ENCODE measurements around the gene MAP2.

Gene MAP2

DNA sequence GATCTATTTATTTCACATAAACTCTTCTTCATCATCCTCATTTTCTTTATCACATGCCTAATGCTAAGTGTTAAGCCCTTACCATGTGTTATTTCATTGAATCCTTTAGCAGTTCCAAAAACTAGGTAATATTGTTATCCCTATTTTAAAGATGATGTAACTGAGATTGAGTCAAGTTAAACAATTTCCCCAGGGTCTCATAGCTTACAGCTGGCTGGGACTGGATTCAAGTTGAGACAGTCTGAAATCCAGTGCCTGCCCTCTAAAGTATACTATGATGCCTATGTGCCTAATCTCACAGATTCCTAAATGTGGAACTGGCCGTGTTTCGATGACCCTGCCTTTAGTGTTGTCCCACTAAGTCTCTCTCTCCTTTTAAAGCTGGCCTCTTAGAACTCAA, 108.5 kb downstream of the MAP2 start:
- no peak for DNase-seq (ENCODE audit: low read depth, low spot score)

DNA sequence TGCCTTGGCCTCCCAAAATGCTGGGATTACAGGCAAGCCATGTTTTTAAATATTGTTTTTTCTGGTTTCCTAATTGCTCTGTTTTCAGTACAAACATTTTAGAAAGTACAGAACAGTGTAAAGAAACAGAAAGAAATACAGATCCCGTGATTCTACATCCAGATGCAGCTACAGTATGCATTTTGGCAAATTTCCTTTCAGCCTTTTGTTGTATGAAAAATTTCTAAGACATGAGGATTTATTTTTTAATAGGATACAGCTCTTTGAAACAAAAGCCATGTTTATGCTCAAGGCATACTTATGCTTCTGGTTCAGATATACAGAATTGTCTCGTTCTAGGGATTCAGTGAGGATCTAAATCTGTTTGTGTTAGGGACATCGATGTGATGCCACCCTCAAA, 109.5 kb downstream of the MAP2 start:
- DNase-seq (ENCODE audit: low read depth, low spot score) = no peak

GRCh38 chr2:209534228-209534627, 110.4 kb downstream of the MAP2 start:
- DNase-seq (ENCODE audit: low read depth, low spot score) = no peak

DNA sequence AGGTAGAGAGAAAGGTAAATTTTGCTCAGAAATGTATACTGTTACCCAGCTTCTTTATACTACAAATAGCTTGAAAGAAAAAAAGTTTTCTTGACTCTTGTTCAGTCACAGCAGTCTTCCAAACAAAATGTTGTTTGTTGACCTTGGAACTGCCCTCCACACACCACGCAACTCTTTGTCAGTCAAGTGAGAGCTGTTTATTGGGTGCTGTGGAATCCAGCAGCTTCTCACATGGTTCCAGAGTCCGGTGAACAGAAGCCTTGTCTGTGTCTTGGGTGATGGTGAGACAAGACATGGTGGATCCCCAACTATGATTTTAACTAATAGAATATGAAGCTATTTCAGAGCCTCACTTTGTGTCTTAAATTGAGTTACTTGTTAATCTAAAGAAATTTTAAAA, 112.5 kb downstream of the MAP2 start:
- DNase-seq (ENCODE audit: low read depth, low spot score) = no peak

DNA sequence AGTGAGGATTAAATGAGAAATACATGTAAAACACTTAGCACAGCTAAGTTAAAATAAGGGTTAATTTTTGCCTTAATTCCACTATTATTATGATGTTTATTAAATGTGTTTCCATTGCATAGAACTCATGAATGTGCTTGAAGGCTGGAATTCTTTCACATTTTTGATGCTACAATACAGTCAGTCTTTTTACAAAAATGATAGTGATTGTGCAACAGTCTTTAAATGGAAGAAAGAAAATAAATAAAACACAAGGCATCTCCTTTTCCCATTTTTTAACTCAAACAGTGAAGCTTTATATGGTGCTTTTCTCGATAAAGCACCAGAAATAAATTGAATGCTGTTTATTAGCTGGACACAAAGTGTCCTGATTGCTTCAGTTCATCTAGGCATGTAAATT, 123.9 kb downstream of the MAP2 start:
- DNase-seq (ENCODE audit: low read depth, low spot score) = no peak

- no peak for DNase-seq (ENCODE audit: low read depth, low spot score)
Measured at GRCh38 chr2:209549589-209549988, 125.7 kb downstream of the MAP2 start.

GRCh38 chr2:209553913-209554312, 130.1 kb downstream of the MAP2 start:
- no peak for DNase-seq (ENCODE audit: low read depth, low spot score)

DNA sequence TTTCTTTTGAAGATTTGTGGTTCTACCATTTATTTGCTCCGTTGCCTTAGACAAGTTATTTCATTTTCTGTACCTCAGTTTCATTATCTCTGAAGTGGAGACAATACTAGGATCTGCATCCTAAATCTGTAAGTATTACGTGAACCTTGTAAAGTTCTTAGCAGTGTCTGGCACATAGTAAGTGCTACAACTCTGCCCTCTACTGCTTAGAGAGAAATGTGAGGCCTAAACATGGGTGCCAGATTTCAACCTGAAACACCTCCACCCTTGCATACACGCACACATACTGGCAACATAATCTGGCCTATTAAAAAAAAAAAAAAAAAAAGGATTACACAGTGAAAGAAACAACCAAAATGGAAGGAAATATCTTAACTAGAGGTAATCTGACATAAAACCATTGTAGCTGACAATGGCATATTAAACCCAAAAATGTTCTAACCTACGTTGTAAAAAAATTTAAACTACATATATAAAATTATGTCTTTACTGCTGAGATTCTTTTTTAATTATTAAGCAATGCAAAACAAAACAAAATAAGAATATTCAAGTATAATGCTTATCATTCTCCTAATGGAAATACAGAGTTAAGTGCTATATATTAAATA, 132.6 kb downstream of the MAP2 start:
- DNase-seq (ENCODE audit: low read depth, low spot score) = no peak

DNA sequence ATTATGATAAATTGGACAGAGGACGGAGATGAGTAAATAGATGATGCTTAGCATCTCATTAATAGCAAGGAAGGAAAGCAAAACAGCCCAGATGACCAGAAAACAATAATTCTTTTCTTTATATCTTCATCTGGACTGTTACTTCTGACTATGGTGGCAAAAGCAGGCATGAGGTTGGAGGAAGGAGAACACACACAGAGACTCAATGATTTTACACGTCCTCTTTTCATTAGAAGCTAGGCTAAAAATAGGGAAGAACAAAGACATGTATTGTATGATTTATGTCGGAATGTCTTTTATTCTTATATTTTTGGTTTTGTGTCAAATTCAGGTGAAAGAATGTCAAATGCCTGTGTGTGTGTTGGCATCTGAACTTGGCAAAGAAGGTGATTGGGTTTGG, 137.1 kb downstream of the MAP2 start:
- no peak for DNase-seq (ENCODE audit: low read depth, low spot score)

- no peak for DNase-seq (ENCODE audit: low read depth, low spot score)
Measured at GRCh38 chr2:209563453-209563852, 139.6 kb downstream of the MAP2 start.

DNA sequence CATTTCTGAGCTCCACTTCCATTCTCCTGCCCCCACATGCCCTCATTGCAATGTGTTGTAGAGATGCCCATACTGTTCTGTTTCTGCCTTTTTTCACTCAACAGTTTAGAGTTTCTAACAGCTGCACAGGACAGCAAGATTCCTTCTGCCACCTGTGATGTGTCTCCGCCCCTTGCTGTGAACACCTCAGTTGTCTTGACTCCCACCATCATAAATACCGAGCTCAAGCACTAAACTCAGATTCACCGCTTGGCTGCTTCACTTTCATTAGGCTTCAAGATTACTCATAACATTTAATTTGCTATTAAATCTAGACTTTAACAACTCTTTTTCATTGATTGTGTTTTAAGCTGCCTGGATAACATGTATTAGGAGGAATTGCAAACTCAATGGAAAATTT, 141.0 kb downstream of the MAP2 start:
- no peak for DNase-seq (ENCODE audit: low read depth, low spot score)

DNA sequence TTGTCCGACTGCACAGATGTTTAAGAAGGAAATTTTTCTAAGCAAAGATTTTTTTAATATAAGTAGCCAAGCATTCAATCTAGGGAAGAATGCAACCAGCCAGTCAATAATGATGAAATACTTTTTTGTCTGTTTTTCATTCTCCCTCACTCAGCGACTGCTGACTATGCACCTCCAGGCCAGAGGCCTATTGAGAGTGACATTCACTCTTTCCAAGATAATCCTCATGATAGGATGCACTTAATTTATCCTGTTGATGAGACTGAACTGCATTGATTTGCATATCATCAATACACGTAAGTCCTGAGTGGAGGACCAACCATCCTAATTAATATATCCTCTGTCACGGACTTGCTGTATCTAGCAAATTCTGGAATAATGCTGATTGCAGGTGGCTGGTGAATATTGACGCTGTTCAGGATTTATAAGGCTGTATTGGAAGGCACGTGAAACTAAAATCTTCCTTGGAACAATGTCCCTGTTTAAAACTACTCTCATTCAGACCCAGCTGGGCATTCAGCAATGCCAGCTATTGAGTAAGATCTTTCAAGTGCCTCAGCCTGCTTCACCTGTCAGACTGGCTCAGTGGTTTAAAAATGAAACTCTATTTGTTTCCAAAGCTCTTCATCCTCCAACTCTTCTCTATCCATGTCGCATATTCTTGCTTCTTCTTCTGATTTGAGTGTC, 142.2 kb downstream of the MAP2 start:
- no peak for DNase-seq (ENCODE audit: low read depth, low spot score)

GRCh38 chr2:209570194-209570593, 146.3 kb downstream of the MAP2 start:
- no peak for DNase-seq (ENCODE audit: low read depth, low spot score)

DNA sequence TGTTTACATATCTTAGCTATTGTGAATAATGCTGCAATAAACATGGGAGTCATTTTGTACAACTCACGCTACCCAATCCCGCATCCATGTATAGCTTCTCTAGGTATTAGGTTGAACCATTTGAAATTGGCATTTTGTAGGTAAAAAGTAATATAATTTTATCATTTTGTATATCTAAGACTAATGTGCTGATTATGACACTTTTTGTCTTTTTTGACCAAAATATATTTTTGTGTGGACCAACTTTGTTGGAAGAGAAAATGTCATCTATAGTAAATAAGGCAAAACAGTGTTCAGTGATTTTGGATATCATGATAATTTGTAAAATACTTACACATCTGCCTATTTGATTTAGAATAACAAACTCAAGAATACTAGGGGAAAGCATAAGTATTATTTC, 150.7 kb downstream of the MAP2 start:
- no peak for DNase-seq (ENCODE audit: low read depth, low spot score)

DNA sequence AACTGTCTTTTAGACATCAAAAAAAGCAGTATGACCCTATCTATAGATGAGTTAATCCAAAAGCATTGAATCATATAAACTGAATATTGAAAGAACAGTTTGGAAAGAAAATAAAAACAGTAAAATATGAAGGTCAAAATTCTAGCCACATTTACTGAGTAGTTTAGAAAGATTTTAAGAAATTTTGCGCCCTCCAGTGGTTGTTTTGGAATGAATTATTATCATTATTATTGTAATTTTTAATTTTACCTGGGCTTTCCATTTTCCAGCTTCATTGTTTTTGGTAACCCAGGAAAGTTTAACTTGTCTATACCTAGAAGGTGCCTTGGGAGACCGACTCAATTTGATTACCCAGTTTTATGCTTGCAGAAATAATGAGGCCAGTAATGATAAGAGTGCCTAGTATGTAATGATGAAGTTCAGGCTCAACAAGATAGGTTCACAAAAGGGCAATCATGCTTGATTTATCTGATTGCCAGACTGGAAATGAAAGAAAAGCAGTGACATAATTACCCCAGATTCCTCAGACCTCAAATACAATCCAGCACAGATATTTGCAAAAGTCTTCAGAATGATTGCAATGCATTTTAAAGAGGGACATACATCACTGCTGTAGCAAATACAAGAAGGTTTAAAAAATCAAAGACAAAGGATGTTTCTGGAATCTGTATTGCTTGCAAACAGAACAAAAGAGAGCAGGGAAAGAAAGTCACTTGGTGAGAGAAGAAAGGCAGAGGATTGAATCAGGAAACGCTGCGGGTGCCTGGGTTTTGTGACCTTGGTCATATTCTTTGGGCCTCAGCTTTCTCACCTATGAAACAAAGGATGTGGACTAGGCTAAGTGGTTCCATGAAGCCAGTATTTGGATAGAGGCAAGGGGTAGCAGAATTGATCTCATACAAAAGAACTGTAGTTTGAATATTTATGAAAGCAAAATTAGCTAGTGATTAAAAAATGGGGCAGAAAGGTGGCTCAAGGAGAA, 153.8 kb downstream of the MAP2 start:
- no peak for DNase-seq (ENCODE audit: low read depth, low spot score)

- DNase-seq (ENCODE audit: low read depth, low spot score) = no peak
Measured at GRCh38 chr2:209578394-209579001, 154.7 kb downstream of the MAP2 start.

DNA sequence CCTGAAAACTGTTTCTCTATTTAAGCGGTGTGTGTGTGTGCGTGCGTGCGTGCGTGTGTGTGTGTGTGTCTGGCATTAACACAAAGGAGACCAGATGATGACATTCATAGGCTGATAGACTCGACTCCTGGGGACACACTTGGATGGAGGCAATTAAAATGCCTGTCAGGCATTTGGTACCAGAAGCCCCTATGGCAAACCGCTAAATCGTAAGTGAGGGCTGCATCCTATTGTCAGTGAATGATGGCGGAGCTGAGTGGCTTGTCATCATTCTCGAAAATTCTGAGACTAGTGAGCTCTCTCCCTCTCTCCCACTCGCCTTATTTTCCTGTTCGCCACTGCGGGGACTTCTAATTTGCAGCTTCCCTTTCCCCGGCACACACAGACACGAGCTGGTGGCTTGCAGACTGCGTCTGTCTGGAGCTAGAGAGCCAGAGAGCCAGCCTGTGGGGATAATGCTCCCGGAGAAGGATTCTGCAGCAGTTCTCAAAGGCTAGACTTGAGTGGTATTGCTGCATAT, 155.4 kb downstream of the MAP2 start:
- DNase-seq (ENCODE audit: low read depth, low spot score) = no peak

GRCh38 chr2:209581040-209581439, 157.2 kb downstream of the MAP2 start:
- DNase-seq (ENCODE audit: low read depth, low spot score) = no peak

GRCh38 chr2:209582281-209582680, 158.4 kb downstream of the MAP2 start:
- DNase-seq (ENCODE audit: low read depth, low spot score) = no peak

DNA sequence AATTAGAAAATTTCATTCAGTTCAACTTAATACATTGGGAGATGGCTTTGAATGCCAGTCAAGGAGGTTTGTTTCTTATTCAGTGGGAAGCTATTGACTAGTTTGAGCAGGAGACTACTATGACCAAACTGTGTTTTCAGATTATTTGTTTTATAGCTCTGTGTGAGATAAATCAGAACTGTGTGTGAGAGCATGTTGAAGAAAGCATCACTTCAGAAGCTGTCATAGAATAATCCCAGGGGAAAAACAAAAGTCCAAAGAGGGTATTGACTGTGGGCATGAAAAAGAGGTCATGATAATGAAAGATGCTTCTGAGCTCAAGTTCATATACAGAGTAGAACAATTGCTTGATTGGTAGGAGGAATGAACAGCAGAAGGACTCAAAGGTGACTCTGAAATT, 160.6 kb downstream of the MAP2 start:
- DNase-seq (ENCODE audit: low read depth, low spot score) = no peak

DNA sequence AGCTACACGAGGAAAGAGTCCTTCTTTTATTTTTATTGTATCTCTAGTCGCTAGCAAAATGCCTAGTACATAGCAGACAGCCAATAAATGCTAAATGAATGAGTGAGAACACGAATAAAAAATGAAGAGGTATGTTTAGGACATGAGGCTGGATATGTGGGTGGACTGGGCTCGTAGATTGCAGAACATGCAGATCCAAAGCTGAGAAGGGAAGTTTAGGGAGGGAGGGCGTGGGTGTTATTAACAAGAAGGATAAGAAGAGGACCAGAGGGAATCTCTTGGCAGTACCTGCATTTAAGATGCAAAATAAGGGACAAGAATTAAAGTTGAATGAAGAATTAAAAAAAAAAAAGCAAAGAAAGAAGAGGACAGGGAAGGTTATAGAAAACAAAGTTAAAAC, 161.1 kb downstream of the MAP2 start:
- DNase-seq (ENCODE audit: low read depth, low spot score) = no peak

GRCh38 chr2:209591021-209591420, 167.2 kb downstream of the MAP2 start:
- DNase-seq (ENCODE audit: low read depth, low spot score) = no peak

All from iPS DF 19.7 (cell line).